HuH-7.5 (cell line): Measurements from ENCODE around the gene MAP4K4.
A peak's percentile ranks its signal among the peaks of the same experiment; 100 is the strongest.
"Not testable (repeated sequence)": the region's sequence is repeated elsewhere in the genome, so short reads cannot be mapped to it uniquely, and the experiment has no call there.

Source experiments
- DNase-seq: peaks from one replicate; pipeline ENCODE4 v3.0.0; 2011; ENCODE audit warnings: low spot score

The MAP4K4 gene

GRCh38 chr2:101743288-101743687 lies 45.8 kb downstream of the MAP4K4 start:
- DNase-seq = no peak

DNA sequence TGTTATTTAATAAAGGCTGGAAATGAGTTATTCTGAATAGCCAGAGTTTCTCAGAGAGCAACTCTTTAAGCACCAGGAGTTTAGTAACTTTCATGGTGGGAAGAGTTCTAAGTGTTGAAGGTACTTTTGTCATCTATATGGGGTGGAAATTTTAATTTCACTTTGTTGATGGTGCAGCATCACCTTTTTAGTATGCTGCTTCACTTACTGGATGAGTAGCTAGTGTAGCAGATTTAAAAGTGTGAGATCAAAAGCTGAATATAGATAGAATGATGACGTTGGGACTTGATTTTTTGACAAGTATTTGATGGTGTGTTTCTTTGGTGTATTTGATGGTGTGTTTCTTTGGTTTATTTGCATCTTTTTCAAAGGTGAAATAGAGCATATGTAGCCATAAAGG lies 47.3 kb downstream of the MAP4K4 start:
- no peak for DNase-seq

GRCh38 chr2:101745711-101746694 lies 48.5 kb downstream of the MAP4K4 start:
- no peak for DNase-seq

- no peak for DNase-seq
These were observed 50.5 kb downstream of the MAP4K4 start for GRCh38 chr2:101748000-101748399.

DNA sequence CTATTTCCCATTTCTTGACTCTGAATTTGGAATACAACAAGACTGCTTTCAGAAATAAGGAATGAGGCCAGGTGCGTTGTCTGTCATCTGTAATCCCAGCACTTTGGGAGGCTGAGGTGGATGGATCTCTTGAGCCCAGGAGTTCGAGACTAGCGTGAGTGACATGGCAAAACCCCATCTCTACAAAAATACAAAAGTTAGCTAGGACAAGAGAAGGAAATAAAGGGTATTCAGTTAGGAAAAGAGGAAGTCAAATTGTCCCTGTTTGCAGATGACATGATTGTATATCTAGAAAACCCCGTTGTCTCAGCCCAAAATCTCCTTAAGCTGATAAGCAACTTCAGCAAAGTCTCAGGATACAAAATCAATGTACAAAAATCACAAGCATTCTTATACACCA lies 51.0 kb downstream of the MAP4K4 start:
- DNase-seq = not testable (repeated sequence)

GRCh38 chr2:101750688-101751087 lies 53.2 kb downstream of the MAP4K4 start:
- no peak for DNase-seq

DNA sequence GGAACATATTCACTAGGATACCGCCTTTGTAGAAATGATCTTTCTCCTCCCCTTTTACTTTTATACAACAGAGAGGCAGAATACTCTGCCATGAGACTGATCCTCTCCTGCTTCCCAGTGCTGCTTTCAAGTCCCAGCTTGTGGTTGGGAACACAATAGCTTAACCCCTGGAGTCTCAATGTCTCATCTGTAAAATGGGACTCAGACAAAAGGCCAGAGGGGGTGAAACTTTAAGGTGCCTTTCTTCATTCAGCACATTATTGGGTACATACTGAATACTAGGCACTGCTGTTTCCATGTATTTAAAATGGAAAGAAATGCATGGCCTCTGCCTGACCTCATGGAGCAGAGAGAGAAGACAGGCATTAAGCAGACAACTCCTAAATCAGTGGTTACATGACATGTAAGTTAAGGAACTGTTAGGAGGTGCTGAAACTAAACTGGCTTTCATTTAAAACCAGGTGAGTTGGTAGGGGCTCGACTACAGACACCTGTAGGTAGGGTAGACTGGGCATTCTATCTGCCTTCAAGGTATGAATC lies 53.8 kb downstream of the MAP4K4 start:
- no peak for DNase-seq

- DNase-seq = no peak
These were observed 54.5 kb downstream of the MAP4K4 start for GRCh38 chr2:101751875-101752619.

- DNase-seq = no peak
These were observed 55.5 kb downstream of the MAP4K4 start for GRCh38 chr2:101752716-101753616.

DNA sequence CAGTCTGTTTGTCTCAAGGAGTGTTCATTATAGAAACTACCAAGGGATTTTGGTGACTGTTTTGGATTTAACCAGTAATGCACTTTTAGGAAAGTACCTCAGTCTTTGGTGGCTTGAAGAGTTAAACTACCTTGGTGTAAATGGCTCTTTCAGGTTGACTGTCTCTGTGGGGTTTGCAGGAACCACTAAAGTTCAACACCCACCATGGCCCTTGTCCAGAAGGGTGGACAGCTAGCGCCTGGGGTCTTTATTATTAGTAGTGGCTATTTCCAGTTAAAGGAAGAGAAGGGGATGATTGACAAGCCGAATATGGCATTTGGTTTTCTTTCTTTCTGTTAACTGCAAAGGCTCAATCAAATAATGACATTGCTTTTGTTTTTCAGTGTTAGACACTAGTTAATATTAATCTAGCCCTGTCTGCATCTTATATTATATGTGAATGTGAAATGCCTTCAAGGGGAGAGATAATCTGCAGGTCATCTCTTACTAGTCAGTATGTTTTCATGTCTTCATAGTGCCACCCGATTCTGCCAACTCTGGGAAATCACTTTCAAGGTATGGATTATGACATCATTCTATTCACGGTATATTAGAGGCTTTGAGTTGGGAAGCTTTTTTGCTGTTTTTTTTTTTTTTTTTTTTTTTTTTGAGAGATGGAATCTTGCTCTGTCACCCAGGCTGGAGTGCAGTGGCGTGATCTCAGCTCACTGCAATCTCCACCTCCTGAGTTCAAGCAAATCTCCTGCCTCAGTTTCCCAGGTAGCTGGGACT lies 56.4 kb downstream of the MAP4K4 start:
- DNase-seq = no peak

- DNase-seq = no peak
These were observed 57.1 kb downstream of the MAP4K4 start for GRCh38 chr2:101754618-101755017.

DNA sequence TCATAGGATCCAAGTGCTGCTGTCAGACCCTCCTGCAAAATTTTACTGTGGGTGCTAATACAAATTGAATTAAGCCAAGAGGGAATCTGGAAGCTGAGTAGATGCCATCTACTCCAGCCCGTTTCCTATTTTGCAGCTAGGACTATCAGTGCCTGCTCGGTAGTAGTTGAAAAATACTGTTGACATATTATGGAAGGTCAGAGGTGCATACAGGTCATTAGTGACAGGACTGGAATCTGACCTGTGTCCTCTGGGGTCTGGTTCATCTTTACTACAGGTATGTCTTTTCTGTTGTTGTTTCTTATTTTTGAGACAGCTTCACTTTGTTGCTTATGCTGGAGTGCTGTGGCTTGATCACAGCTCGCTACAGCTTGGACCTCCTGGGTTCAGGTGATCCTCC lies 58.8 kb downstream of the MAP4K4 start:
- no peak for DNase-seq

DNA sequence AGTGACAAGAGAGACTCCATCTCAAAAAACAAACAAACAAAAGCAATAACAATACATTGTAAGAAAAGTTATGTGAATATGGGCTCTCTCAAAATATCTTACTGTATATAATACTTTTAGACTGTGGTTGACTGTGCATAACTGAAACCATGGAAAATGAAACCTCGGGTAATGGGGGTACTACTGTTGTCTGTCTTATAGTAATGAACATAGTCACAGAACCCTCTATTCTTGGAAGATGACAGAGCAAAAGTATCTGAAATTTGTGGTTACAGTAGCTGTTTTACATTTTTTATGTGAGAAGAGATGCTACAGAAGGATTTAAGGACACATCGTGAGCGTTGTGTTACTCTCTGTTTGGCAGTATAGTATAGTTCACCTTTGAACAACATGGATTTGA lies 60.5 kb downstream of the MAP4K4 start:
- no peak for DNase-seq

DNA sequence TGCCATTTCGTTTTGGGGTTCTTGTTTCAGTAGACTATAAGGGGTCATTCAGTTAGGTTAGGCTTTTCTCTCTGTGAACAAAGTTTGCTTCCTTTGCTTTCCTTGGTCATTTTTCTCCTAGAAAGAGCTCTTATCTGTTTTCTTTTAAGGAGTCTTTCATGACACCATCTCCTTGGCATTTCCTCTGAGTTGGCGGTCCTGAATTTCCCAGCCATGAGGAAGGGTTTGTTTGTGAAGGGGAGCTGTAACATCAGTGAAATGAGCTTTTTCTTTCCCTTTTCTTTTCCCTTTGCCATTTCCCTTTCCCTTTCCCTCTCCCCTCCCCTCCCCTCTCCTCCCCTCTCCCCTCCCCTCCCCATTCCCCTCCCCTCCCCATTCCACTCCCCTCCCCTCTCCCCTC lies 61.7 kb downstream of the MAP4K4 start:
- no peak for DNase-seq

GRCh38 chr2:101762451-101763171 lies 65.1 kb downstream of the MAP4K4 start:
- DNase-seq = no peak

DNA sequence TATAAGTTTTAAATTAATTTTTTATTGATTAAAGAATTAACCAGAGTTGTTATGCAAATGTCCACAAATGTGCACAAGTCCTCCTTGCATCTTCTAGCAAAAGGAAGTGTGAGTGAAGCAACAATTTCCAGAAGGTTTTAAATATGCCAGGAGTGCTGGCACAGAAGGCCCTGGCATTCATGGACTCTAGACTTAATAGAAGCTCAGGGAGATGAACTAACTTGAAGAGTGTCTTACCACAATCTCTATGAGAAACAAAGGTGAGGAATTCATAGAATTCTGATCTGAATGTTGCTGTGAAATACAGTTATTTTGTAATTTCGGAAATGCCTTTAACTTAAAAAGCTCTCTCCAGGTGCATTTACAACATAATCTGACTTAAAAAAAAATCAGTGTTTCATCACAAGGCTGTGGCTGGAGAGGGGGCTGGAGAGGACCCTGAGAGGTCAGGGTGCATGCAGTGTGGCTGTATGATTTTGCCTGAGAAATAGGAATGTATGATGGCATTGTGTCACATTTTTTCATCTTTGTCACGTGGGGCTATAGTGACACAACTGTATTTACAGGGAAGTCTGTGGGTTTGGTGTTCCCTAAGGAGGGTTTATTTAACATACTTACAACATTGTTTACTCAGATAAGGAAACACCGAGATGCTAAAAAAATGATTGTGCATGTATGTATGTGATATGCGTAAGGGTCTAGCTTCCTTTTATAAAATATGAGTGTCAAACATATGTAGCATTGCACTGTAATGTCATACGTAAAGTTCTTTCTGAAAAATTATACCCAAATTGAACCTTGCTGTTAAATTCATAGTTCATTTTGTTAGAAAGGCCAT lies 66.2 kb downstream of the MAP4K4 start:
- DNase-seq = peak; percentile 38

GRCh38 chr2:101766337-101766736 lies 68.8 kb downstream of the MAP4K4 start:
- DNase-seq = no peak

GRCh38 chr2:101766871-101767739 lies 69.6 kb downstream of the MAP4K4 start:
- no peak for DNase-seq
